Measurements from ENCODE around the gene IQCF5.

The IQCF5 gene

GRCh38 chr3:51836606-51837005, 38.8 kb downstream of the IQCF5 start:
- no peak for TF ChIP-seq CTCF (IDR thresholded peaks at IDR 0.05; ENCODE audit: low read depth, low read length, missing control alignments)
- no peak overlapping the region for H3K4me3 ChIP-seq (ENCODE audit: low read depth, low read length)
- in situ Hi-C loops (cut with HindIII; ENCODE audit: low sequenced_read_pairs): loop anchor here (5.0 kb wide), 1 partner anchor 56 kb away; no protein-coding TSS in a partner anchor
- no peak for DNase-seq (ENCODE audit: low read depth)

- in situ Hi-C loops (cut with HindIII; ENCODE audit: low sequenced_read_pairs): no loop called here
- H3K4me3 ChIP-seq (ENCODE audit: low read depth, low read length): no peak overlapping the region
- no peak for DNase-seq (ENCODE audit: low read depth)
- no peak for TF ChIP-seq CTCF (IDR thresholded peaks at IDR 0.05; ENCODE audit: low read depth, low read length, missing control alignments)
These were observed 44.5 kb downstream of the IQCF5 start for GRCh38 chr3:51830836-51831385.

- no peak for DNase-seq (ENCODE audit: low read depth)
- no peak overlapping the region for H3K4me3 ChIP-seq (ENCODE audit: low read depth, low read length)
- no peak for TF ChIP-seq CTCF (IDR thresholded peaks at IDR 0.05; ENCODE audit: low read depth, low read length, missing control alignments)
- in situ Hi-C loops (cut with HindIII; ENCODE audit: low sequenced_read_pairs): no loop called here
These were observed 45.1 kb downstream of the IQCF5 start for GRCh38 chr3:51830345-51830744.

- H3K4me3 ChIP-seq (ENCODE audit: low read depth, low read length): no peak overlapping the region
- in situ Hi-C loops (cut with HindIII; ENCODE audit: low sequenced_read_pairs): no loop called here
- no peak for TF ChIP-seq CTCF (IDR thresholded peaks at IDR 0.05; ENCODE audit: low read depth, low read length, missing control alignments)
- no peak for DNase-seq (ENCODE audit: low read depth)
These were observed 47.1 kb downstream of the IQCF5 start for GRCh38 chr3:51828297-51828696.
